Measurements from ENCODE around the gene BLOC1S1.

DNA sequence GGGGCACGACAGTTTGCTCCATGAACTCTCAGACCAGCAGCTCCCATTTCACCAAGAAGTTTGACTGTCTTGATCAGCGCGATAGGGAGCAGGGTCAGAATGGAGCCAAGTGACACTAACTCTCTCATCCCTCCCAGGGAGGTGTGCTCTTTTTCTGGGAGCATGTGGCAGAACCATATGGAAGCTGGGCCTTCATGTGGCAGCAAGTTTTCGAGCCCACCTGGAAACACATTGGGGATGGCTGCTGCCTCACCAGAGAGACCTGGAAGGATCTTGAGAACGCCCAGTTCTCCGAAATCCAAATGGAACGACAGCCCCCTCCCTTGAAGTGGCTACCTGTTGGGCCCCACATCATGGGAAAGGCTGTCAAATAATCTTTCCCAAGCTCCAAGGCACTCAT lies 32.2 kb upstream of the BLOC1S1 start:
- TF ChIP-seq, protein P1, sequence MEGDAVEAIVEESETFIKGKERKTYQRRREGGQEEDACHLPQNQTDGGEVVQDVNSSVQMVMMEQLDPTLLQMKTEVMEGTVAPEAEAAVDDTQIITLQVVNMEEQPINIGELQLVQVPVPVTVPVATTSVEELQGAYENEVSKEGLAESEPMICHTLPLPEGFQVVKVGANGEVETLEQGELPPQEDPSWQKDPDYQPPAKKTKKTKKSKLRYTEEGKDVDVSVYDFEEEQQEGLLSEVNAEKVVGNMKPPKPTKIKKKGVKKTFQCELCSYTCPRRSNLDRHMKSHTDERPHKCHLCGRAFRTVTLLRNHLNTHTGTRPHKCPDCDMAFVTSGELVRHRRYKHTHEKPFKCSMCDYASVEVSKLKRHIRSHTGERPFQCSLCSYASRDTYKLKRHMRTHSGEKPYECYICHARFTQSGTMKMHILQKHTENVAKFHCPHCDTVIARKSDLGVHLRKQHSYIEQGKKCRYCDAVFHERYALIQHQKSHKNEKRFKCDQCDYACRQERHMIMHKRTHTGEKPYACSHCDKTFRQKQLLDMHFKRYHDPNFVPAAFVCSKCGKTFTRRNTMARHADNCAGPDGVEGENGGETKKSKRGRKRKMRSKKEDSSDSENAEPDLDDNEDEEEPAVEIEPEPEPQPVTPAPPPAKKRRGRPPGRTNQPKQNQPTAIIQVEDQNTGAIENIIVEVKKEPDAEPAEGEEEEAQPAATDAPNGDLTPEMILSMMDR (IDR thresholded peaks at IDR 0.05): no peak
- no peak for TF ChIP-seq POLR2A (IDR thresholded peaks at IDR 0.05)
